CD4-positive, alpha-beta T cell treated with Interleukin-10 for 1 hour (primary cell): ENCODE data around the gene PACS1.

ENCODE experiments used
- DNase-seq: peaks from one replicate; pipeline ENCODE4 v3.0.0-alpha.2; 2020

The PACS1 gene

GRCh38 chr11:66190786-66191185 lies 120.7 kb downstream of the PACS1 start:
- DNase-seq = no peak

- DNase-seq = no peak
These were observed 122.2 kb downstream of the PACS1 start for GRCh38 chr11:66192181-66192863.

- no peak for DNase-seq
These were observed 124.3 kb downstream of the PACS1 start for GRCh38 chr11:66194391-66194790.

- DNase-seq = no peak
These were observed 125.8 kb downstream of the PACS1 start for GRCh38 chr11:66195867-66196266.

DNA sequence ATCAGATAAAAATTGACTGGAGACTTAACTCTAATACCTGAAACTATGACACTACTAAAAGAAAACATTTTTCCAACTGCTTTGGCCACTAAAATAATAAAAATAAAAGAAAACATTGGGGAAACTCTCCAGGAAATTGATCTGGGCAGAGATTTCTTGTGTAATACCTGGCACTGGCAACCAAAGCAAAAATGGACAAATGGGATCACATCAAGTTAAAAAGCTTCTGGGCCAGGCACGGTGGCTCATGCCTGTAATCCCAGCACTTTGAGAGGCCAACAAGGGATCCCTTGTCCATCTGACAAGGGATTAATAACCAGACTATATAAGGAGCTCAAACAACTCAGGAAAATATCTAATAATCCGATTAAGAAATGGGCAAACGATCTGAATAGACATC lies 133.8 kb downstream of the PACS1 start:
- DNase-seq = no peak

DNA sequence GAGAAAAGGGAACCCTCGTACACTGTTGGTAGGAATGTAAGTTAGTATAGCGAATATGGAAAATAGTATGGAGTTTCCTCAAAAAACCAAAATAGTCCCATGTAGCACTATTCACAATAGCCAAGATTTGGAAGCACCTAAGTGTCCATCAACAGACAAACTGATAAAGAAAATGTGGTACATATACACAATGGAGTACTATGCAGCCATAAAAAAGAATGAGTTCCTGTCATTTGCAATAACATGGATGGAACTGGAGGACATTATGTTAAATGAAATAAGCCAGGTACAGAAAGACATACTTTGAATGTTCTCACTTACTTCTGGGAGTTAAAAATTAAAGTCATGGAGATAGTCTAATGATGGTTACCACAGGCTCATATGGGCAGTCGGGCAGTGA lies 134.3 kb downstream of the PACS1 start:
- DNase-seq = no peak

- no peak for DNase-seq
These were observed 137.7 kb downstream of the PACS1 start for GRCh38 chr11:66207816-66208215.

- no peak for DNase-seq
These were observed 141.0 kb downstream of the PACS1 start for GRCh38 chr11:66211100-66211499.

- no peak for DNase-seq
These were observed 146.8 kb downstream of the PACS1 start for GRCh38 chr11:66216911-66217310.

GRCh38 chr11:66218036-66218435 lies 148.0 kb downstream of the PACS1 start:
- DNase-seq = no peak

GRCh38 chr11:66218846-66219620 lies 149.0 kb downstream of the PACS1 start:
- DNase-seq = no peak

DNA sequence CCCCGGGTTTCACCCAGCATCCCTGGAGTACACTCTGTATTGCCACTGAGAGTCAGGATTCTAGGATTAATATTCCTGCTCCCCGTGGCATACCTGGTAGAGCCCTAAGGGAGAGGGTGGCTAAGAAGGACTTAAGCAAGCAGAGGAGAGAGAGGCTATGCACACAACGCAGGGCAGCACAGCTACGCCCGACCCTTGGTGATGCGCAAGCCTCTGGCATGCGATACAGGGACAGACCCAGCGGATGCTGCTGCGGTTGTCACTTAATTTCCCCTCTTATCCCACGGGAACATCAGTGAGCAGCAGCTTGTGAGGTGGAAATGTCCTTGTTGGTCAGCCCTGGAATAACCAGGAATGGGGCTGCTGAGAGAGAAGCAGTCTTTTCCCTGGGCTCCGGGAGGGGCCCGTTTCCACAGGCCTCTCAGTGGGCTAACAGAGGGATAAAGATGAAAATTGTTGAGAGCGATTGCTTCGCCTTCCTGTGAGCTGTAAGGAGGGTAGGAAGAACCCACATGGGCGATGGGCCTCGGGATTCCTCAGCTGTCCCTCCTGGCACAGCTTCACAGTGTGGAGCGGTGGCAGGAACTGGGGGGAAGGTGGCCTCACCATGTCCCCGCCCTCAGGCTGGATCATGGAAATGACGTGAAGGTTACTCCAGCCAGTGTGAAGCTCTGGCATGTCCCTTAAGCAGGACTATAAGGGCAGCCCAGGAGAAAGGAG lies 149.9 kb downstream of the PACS1 start:
- no peak for DNase-seq

DNA sequence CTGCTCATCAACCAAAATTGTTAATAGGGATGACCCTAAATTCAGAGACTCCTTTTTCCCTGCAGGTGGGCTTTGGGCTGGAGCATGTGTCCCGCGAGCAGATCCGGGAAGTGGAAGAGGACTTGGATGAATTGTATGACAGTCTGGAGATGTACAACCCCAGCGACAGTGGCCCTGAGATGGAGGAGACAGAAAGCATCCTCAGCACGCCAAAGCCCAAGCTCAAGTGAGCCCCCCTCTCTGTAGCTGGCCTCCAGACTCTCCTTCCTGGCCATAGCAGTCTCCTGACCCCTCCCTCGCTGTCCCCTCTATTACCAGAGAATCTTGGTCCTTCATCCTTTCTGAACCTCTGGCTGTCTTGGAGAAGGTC lies 150.5 kb downstream of the PACS1 start:
- no peak for DNase-seq

DNA sequence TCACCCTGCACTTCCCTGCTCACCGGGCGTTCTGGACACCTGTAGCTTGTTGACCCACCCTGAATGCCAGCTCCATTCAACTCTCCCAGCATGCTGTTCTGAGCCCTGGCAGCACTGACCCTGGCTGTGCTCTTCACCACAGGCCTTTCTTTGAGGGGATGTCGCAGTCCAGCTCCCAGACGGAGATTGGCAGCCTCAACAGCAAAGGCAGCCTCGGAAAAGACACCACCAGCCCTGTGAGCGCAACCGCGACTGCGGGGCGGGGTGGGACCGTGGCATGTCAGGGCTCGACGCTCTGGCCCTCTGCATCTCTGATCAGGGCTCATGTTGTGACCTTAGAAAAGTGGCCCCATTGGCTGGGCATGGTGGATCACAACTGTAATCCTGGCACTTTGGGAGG lies 150.9 kb downstream of the PACS1 start:
- no peak for DNase-seq

GRCh38 chr11:66221726-66222236 lies 151.7 kb downstream of the PACS1 start:
- DNase-seq = no peak

- peak; percentile 97 for DNase-seq
These were observed 152.5 kb downstream of the PACS1 start for GRCh38 chr11:66222358-66223149.

DNA sequence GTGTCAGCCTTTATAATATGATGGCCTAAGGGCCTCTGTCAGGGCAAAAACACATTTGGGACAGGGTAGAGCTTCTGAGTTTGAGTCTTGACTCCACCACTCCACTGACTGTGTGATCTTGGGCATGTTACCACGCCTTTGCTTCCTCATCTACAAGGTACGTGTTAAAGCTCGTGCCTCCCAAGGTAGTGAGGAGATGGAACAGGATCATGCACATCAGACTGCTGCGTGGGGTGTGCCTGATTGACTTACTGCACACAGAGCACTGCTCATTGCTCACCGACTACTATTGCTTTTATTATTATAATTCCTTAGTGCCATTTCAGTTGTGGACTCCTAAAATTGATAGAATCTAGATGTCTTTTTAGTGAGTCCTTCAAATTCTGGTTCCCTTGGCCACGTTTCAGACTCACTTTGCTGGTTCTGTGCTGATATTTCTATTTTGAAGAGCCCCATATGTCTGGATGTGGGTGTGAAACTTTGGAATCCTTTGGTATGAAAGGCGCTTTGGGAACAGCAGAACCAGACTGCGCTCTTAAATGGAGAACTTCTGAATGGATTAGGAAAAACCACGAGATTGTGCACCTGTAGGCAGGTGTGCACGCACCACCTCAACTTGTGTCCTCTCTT lies 154.3 kb downstream of the PACS1 start:
- no peak for DNase-seq

GRCh38 chr11:66225066-66225465 lies 155.0 kb downstream of the PACS1 start:
- no peak for DNase-seq

DNA sequence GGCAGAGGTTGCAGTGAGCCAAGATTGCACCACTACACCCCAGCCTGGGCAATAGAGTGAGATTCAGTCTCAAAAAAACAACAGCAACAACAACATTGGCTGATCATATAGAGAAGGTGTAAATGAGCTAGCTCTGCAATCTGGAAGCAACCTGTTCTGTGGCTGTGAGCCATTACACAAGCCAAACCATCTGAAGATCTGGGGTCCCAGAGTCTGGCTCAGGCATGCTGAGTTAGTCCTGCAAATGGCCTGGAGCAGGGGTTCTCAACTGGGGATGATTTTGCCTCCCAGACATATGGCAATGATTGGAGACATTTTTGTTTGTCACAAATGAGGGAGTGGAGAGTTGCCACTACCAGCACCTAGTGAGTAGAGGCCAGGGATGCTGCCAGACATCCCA lies 156.0 kb downstream of the PACS1 start:
- DNase-seq = no peak

- no peak for DNase-seq
These were observed 157.6 kb downstream of the PACS1 start for GRCh38 chr11:66227700-66228099.

DNA sequence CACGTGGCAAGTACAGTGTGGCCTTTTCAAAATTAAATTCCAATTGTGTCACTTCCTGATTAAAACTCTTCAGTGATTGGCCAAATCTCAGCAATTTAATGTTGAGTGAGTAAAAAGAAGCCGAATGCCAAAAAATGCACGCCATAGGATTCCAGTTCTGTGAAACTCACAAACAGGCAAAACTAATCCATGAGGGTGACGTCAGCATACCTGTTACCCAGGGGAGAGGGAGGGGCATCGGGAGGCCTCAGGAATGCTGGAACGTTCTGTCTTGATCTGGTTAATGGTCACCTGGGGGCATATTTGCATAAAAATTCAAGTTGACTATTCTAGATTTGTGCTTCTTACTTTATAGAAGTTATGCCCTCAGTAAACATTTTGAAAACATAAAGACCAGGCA lies 158.4 kb downstream of the PACS1 start:
- no peak for DNase-seq

- no peak for DNase-seq
These were observed 160.1 kb downstream of the PACS1 start for GRCh38 chr11:66230156-66230555.
